Measurements from ENCODE around the gene ARHGAP20.

- TF ChIP-seq CTCF (IDR thresholded peaks at IDR 0.05; ENCODE audit: low read depth, low read length): no peak
- TF ChIP-seq EZH2phosphoT487 (IDR thresholded peaks at IDR 0.05; ENCODE audit: low read depth): no peak
Measured at GRCh38 chr11:110679323-110679975, 32.8 kb downstream of the ARHGAP20 start.
